Measurements from ENCODE around the gene ZNF592. TPM values are rescaled to one million over a fixed set of nuclear protein-coding genes. Genes with fewer than 3 reads are reported as not detected.

Gene ZNF592
- total and polyA plus RNA-seq, 2 of the 13 experiments (the other 11 are each of a cell fraction or from before 2014, with no cell fraction given) = 8.2 to 9.8 TPM

DNA sequence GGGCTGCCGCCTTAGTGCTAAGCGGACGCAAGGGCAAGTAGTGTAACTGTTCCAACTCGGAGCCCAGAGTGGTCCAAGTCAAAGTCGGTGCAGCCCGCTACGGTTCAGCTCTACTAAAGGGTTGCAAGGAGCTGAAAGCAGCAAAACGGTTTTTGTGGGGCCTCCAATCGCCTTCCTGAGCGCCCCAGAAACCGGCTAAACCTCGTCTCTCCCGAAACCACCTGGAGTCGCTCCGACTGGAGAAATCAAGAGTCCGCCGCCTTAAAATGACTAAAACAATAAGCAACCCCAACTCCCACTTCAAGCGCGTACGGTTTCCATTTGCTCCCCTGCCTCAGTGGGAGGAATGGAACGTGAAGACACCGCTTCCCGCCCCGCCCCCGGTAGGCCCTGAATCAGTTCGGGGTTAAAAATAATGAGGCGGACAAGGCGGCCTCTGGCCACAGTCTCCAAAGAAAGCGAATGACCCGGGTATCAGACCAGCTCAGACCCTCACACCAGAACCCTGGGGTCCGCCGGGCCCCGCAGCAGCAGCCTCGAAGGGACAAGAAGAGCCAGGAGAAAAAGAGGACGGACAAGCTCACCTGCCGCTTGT is 32.9 kb upstream of the ZNF592 start (continued):
- TF ChIP-seq, protein P1, sequence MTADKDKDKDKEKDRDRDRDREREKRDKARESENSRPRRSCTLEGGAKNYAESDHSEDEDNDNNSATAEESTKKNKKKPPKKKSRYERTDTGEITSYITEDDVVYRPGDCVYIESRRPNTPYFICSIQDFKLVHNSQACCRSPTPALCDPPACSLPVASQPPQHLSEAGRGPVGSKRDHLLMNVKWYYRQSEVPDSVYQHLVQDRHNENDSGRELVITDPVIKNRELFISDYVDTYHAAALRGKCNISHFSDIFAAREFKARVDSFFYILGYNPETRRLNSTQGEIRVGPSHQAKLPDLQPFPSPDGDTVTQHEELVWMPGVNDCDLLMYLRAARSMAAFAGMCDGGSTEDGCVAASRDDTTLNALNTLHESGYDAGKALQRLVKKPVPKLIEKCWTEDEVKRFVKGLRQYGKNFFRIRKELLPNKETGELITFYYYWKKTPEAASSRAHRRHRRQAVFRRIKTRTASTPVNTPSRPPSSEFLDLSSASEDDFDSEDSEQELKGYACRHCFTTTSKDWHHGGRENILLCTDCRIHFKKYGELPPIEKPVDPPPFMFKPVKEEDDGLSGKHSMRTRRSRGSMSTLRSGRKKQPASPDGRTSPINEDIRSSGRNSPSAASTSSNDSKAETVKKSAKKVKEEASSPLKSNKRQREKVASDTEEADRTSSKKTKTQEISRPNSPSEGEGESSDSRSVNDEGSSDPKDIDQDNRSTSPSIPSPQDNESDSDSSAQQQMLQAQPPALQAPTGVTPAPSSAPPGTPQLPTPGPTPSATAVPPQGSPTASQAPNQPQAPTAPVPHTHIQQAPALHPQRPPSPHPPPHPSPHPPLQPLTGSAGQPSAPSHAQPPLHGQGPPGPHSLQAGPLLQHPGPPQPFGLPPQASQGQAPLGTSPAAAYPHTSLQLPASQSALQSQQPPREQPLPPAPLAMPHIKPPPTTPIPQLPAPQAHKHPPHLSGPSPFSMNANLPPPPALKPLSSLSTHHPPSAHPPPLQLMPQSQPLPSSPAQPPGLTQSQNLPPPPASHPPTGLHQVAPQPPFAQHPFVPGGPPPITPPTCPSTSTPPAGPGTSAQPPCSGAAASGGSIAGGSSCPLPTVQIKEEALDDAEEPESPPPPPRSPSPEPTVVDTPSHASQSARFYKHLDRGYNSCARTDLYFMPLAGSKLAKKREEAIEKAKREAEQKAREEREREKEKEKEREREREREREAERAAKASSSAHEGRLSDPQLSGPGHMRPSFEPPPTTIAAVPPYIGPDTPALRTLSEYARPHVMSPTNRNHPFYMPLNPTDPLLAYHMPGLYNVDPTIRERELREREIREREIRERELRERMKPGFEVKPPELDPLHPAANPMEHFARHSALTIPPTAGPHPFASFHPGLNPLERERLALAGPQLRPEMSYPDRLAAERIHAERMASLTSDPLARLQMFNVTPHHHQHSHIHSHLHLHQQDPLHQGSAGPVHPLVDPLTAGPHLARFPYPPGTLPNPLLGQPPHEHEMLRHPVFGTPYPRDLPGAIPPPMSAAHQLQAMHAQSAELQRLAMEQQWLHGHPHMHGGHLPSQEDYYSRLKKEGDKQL (CRISPR knock-in tag; IDR thresholded peaks at IDR 0.05; ENCODE audit: low read depth) = no peak
- TF ChIP-seq XRCC5 (optimal IDR thresholded peaks at IDR 0.05; ENCODE audit: low read length) (no peak), EP300 (IDR thresholded peaks at IDR 0.05; ENCODE audit: low read depth in 2 of 2, low read length in 2 of 2) (no peak), EP300 (CRISPR knock-in tag; IDR thresholded peaks at IDR 0.05; ENCODE audit: borderline replicate concordance) (no peak), GABPA (IDR thresholded peaks at IDR 0.05; ENCODE audit: low read depth, low read length) (no peak), GABPA (CRISPR knock-in tag; IDR thresholded peaks at IDR 0.05; ENCODE audit: low read depth) (no peak), CCAR2 (optimal IDR thresholded peaks at IDR 0.05; ENCODE audit: low read depth, low read length) (no peak), HMG20A (CRISPR knock-in tag; IDR thresholded peaks at IDR 0.05; ENCODE audit: borderline replicate concordance) (no peak), ZNF598 (CRISPR knock-in tag; IDR thresholded peaks at IDR 0.05; ENCODE audit: borderline replicate concordance) (no peak), NCOA1 (CRISPR knock-in tag; IDR thresholded peaks at IDR 0.05) (no peak), ZNF441 (CRISPR knock-in tag; IDR thresholded peaks at IDR 0.05; ENCODE audit: borderline replicate concordance) (0 out of 2 replicates have a peak, but pooled peaks have one; percentile 14), ADNP (CRISPR knock-in tag; IDR thresholded peaks at IDR 0.05) (no peak), CREB1 (IDR thresholded peaks at IDR 0.05) (no peak), CREB1 (CRISPR knock-in tag; IDR thresholded peaks at IDR 0.05) (no peak), NR2F1 (CRISPR knock-in tag; IDR thresholded peaks at IDR 0.05) (no peak), ZNF766 (CRISPR knock-in tag; IDR thresholded peaks at IDR 0.05; ENCODE audit: borderline replicate concordance) (no peak), CBX2 (IDR thresholded peaks at IDR 0.05; ENCODE audit: low read depth, low read length) (no peak), CBX2 (CRISPR knock-in tag; IDR thresholded peaks at IDR 0.05; ENCODE audit: low read depth) (no peak), ZSCAN20 (CRISPR knock-in tag; IDR thresholded peaks at IDR 0.05; ENCODE audit: borderline replicate concordance) (no peak), JARID2 (CRISPR knock-in tag; IDR thresholded peaks at IDR 0.05; ENCODE audit: insufficient replicate concordance) (no peak), HDAC1 (CRISPR knock-in tag; IDR thresholded peaks at IDR 0.05) (no peak), POLR2AphosphoS2 (IDR thresholded peaks at IDR 0.05; ENCODE audit: low read depth, low read length) (no peak), ZNF12 (CRISPR knock-in tag; IDR thresholded peaks at IDR 0.05) (no peak), PLRG1 (conservative IDR thresholded peaks at IDR 0.05) (no peak)
- TF ChIP-seq, protein P2, sequence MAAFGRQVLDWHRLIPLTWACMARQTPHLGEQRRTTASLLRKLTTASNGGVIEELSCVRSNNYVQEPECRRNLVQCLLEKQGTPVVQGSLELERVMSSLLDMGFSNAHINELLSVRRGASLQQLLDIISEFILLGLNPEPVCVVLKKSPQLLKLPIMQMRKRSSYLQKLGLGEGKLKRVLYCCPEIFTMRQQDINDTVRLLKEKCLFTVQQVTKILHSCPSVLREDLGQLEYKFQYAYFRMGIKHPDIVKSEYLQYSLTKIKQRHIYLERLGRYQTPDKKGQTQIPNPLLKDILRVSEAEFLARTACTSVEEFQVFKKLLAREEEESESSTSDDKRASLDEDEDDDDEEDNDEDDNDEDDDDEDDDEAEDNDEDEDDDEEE (CRISPR knock-in tag; IDR thresholded peaks at IDR 0.05) = no peak
- TF ChIP-seq, protein P3, sequence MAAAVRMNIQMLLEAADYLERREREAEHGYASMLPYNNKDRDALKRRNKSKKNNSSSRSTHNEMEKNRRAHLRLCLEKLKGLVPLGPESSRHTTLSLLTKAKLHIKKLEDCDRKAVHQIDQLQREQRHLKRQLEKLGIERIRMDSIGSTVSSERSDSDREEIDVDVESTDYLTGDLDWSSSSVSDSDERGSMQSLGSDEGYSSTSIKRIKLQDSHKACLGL (CRISPR knock-in tag; IDR thresholded peaks at IDR 0.05) = no peak
